Lung (tissue), 12 donors: Measurements from ENCODE around the gene THSD7A. TPM values are rescaled to one million over a fixed set of nuclear protein-coding genes. Genes with fewer than 3 reads are reported as not detected.

Experiments
- ATAC-seq: fragments of 200-7000 bp; cut with Tn5 transposase; one replicate; pipeline ENCODE4 v1.9.1; 2020; ENCODE audit warnings: moderate number of reproducible peaks; ENCODE audit not compliant: insufficient read depth, low FRiP score
- DNase-seq, 3 donors: peaks; one replicate each; pipeline ENCODE4 v3.0.0-alpha.2; 2013 to 2017
- H3K27ac ChIP-seq, 2 donors: one replicate each; pipeline ENCODE4 v1.5.1; 2013; ENCODE audit warnings: mild to moderate bottlenecking in 2 of 2, moderate library complexity in 2 of 2, control low read depth in 1 of 2, inconsistent platforms in 1 of 2, low read depth in 1 of 2, low read length in 1 of 2
- H3K27me3 ChIP-seq, 3 donors: one replicate each; pipeline ENCODE4 v1.5.1; 2013; ENCODE audit warnings: low read length in 2 of 3; ENCODE audit not compliant: control insufficient read depth in 3 of 3, insufficient read depth in 3 of 3
- H3K36me3 ChIP-seq, 4 donors: one replicate each; pipeline ENCODE4 v1.5.1; 2013; ENCODE audit warnings: low read length in 4 of 4, mild to moderate bottlenecking in 1 of 4, moderate library complexity in 1 of 4; ENCODE audit not compliant: control insufficient read depth in 4 of 4, insufficient read depth in 4 of 4
- H3K4me1 ChIP-seq, 5 donors: one replicate each; pipeline ENCODE4 v1.5.1; 2013; ENCODE audit warnings: low read length in 5 of 5, mild to moderate bottlenecking in 2 of 5, moderate library complexity in 1 of 5; ENCODE audit not compliant: control insufficient read depth in 5 of 5, insufficient read depth in 5 of 5
- H3K4me3 ChIP-seq: one replicate; pipeline ENCODE4 v1.5.1; 2013; ENCODE audit warnings: mild to moderate bottlenecking, control low read depth, moderate library complexity
- H3K9ac ChIP-seq, 2 donors: one replicate each; pipeline ENCODE4 v1.5.1; 2013; ENCODE audit warnings: low read length in 2 of 2, control low read depth in 1 of 2; ENCODE audit not compliant: insufficient read depth in 1 of 2
- H3K9me3 ChIP-seq, 4 donors: one replicate each; pipeline ENCODE4 v1.5.1; 2013; ENCODE audit warnings: low read length in 3 of 4, mild to moderate bottlenecking in 1 of 4, moderate library complexity in 1 of 4; ENCODE audit not compliant: control insufficient read depth in 4 of 4, insufficient read depth in 3 of 4
- CTCF ChIP-seq: IDR thresholded peaks from 2 replicates; pipeline ENCODE4 v1.5.1; 2012; ENCODE audit warnings: mild to moderate bottlenecking; ENCODE audit errors: control extremely low read depth, extremely low read depth
- WGBS, 2 donors: extraction: QIAGEN DNeasy Blood & Tissue Kit; methylation state at CpG; one replicate each; pipeline ENCODE4 v1.1.7; 2013; 5-methylcytosine and 5-hydroxymethylcytosine counted together
- polyA plus RNA-seq, 2 donors: library from polyadenylated mRNA; stranded (reverse); fragments of 200-250 nt; gene quantifications; one replicate each; pipeline ENCODE4 v1.2.1, GENCODE V29; 2013
- total RNA-seq, 2 donors: library from RNA; depleted of rRNA in 1 of 2; stranded (reverse); fragments of >200 nt in 1 of 2; gene quantifications; one replicate each; pipeline ENCODE4 v1.2.1, GENCODE V29; 2014 to 2021
- donor health status: control.
- donor health status: control.
- donor health status: Bipolar disorder and iron deficiency.
- donor health status: healthy.
- donor health status: DM: yes; HTN: yes; CAD: no.

The THSD7A gene
- total and polyA plus RNA-seq, 4 donors = 0.53 to 12.1 (median 4.5) TPM

GRCh38 chr7:11592699-11593098, 239.3 kb downstream of the THSD7A start:
- no peak for DNase-seq
- Histone ChIP-seq H3K36me3 (peaks cover 0 to 7% (median under 1%) of the 10 kb centered on the region in 4 donors), H3K27ac (no peak overlapping the region), H3K4me1 (peaks cover 0 to 4% (median 0%) of the 10 kb centered on the region in 5 donors), H3K9ac (no peak overlapping the region), H3K4me3 (no peak overlapping the region), H3K27me3 (no peaks in the 10 kb centered on the region), H3K9me3 (peaks cover 0 to 2% (median 0%) of the 10 kb centered on the region in 4 donors)
- 62 to 68% methylated on average over 3 of the region's 3 CpGs for WGBS, 2 donors
- no peak for TF ChIP-seq CTCF
- ATAC-seq = no peak

- peaks cover 0 to 7% (median under 1%) of the 10 kb centered on the region in 4 donors for H3K36me3 ChIP-seq
- no peak for TF ChIP-seq CTCF
- H3K9me3 ChIP-seq = no peaks in the 10 kb centered on the region
- peak overlapping the region in 1 of 2 donors; percentile 1 for H3K27ac ChIP-seq
- ATAC-seq = no peak
- H3K4me1 ChIP-seq = peaks cover 0 to 4% (median 0%) of the 10 kb centered on the region in 5 donors
- DNase-seq = no peak
- no peak overlapping the region for H3K4me3 ChIP-seq
- H3K27me3 ChIP-seq = no peaks in the 10 kb centered on the region
- no peak overlapping the region for H3K9ac ChIP-seq
These were observed 240.1 kb downstream of the THSD7A start for GRCh38 chr7:11591943-11592342.

GRCh38 chr7:11591055-11591633, 240.9 kb downstream of the THSD7A start:
- Histone ChIP-seq H3K27me3 (no peaks in the 10 kb centered on the region), H3K4me1 (peaks cover 0 to 4% (median 0%) of the 10 kb centered on the region in 5 donors), H3K9me3 (no peaks in the 10 kb centered on the region), H3K36me3 (peaks cover 0 to 7% (median 2%) of the 10 kb centered on the region in 4 donors), H3K4me3 (no peak overlapping the region), H3K9ac (no peak overlapping the region), H3K27ac (no peak overlapping the region)
- TF ChIP-seq CTCF = no peak
- ATAC-seq (no peak), DNase-seq (no peak)
- WGBS, 2 donors = 61 to 75% methylated on average over 6 of the region's 6 CpGs

DNA sequence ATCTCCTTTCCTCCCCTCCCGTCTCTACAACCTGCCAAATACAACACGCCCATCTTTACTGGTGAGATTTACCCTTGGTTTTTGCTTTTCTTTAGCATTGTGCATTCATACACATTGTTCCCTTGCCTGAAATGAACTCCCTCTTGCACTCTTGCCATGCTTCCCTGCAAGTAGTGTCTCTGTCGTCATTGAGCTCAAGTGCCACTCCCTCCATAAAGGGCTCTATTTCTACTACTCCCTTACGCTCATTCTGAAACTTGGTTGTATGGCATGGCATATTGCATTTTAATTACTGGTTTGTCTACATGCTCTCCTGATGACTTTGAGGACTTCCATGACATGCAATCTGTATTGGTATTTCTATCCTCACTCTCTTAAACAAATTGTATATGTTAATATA, 242.7 kb downstream of the THSD7A start:
- WGBS, 2 donors = 91 to 94% methylated on average over 4 of the region's 4 CpGs

More for the DNA sequence above, 242.7 kb downstream of the THSD7A start:
- Histone ChIP-seq H3K36me3 (peaks cover 0 to 7% (median 2%) of the 10 kb centered on the region in 4 donors), H3K9ac (no peak overlapping the region), H3K9me3 (no peaks in the 10 kb centered on the region), H3K4me3 (no peak overlapping the region), H3K27ac (no peak overlapping the region), H3K4me1 (peaks cover 0 to 4% (median 0%) of the 10 kb centered on the region in 5 donors), H3K27me3 (no peaks in the 10 kb centered on the region)
- ATAC-seq (no peak), DNase-seq (no peak)
- no peak for TF ChIP-seq CTCF
